Heart right ventricle (tissue), 16 donors: ENCODE results near the gene ZNF674. TPM values are rescaled to one million over a fixed set of nuclear protein-coding genes. Genes with fewer than 3 reads are reported as not detected.
A peak's percentile ranks its signal among the peaks of the same experiment; 100 is the strongest.
"Not testable (repeated sequence)": the region's sequence is repeated elsewhere in the genome, so short reads cannot be mapped to it uniquely, and the experiment has no call there.

ENCODE experiments used
- ATAC-seq, 8 donors: fragments of 200-7000 bp; cut with Tn5 transposase; one replicate each; pipeline ENCODE4 v1.9.1; 2020; ENCODE audit warnings: mild to moderate bottlenecking in 8 of 8, moderate library complexity in 8 of 8, moderate number of reproducible peaks in 1 of 8
- DNase-seq, 2 donors: peaks; one replicate each; pipeline ENCODE4 v3.0.0-alpha.2; 2020
- H3K27ac ChIP-seq, 10 donors: fragments of 200-600 bp; sonication (generic) in 2 of 10; one replicate each; pipeline versions ENCODE4 v1.5.0 to v1.8.0; 2020 to 2022; ENCODE audit warnings: mild to moderate bottlenecking in 3 of 10
- H3K27me3 ChIP-seq, 7 donors: fragments of 200-600 bp; one replicate each; pipeline ENCODE4 v1.8.0; 2021 to 2022; ENCODE audit warnings: mild to moderate bottlenecking in 2 of 7
- H3K36me3 ChIP-seq, 9 donors: fragments of 200-600 bp; sonication (generic) in 1 of 9; one replicate each; pipeline versions ENCODE4 v1.5.0 to v1.8.0; 2020 to 2022; ENCODE audit warnings: mild to moderate bottlenecking in 2 of 9
- H3K4me1 ChIP-seq, 9 donors: fragments of 200-600 bp; sonication (generic) in 1 of 9; one replicate each; pipeline versions ENCODE4 v1.5.0 to v1.8.0; 2020 to 2022; ENCODE audit warnings: mild to moderate bottlenecking in 4 of 9
- H3K4me3 ChIP-seq, 10 donors: fragments of 200-600 bp; sonication (generic) in 2 of 10; one replicate each; pipeline versions ENCODE4 v1.5.0 to v1.8.0; 2020 to 2022; ENCODE audit warnings: mild to moderate bottlenecking in 7 of 10, moderate library complexity in 2 of 10
- H3K9me3 ChIP-seq, 11 donors: fragments of 200-600 bp in 10 of 11; sonication (generic) in 2 of 11; one replicate each; pipeline versions ENCODE4 v1.5.0 to v1.8.0; 2013 to 2022; ENCODE audit warnings: mild to moderate bottlenecking in 2 of 11, control low read depth in 1 of 11, moderate library complexity in 1 of 11
- CTCF ChIP-seq, 9 donors: fragments of 200-600 bp; sonication (generic) in 2 of 9; IDR thresholded peaks; one replicate each; pipeline versions ENCODE4 v1.5.0 to v1.8.0; 2021 to 2022; ENCODE audit warnings: antibody characterized with exemption in 9 of 9, mild to moderate bottlenecking in 5 of 9, moderate library complexity in 1 of 9
- WGBS, 2 donors: extraction: QIAGEN DNeasy Blood & Tissue Kit; methylation state at CpG; one replicate each; pipeline ENCODE4 v1.1.7; 2013; ENCODE audit warnings: inconsistent platforms in 1 of 2; 5-methylcytosine and 5-hydroxymethylcytosine counted together
- intact Hi-C, 10 donors: fragments of 100-400 bp; cut with DNase I; formaldehyde crosslinking; loops; one replicate each; pipeline versions ENCODE4 v1.11.1 to v1.14.2; 2022
- polyA plus RNA-seq, 2 donors: library from polyadenylated mRNA; stranded (reverse); fragments of 200-250 nt; gene quantifications; one replicate each; pipeline ENCODE4 v1.2.3, GENCODE V29; 2013
- total RNA-seq, 10 donors: library from RNA; stranded (reverse); fragmentation: NEBNext Ultra II Directional in 3 of 10; extraction: Animal tissue kit (Norgen Biotek cat#: 25700) in 3 of 10; gene quantifications; one replicate each; pipeline versions ENCODE4 v1.2.1 to v1.2.4, GENCODE V29; 2021 to 2023
- donor health status: Arrhythmogenic right ventricular cardiomyopathy.
- donor health status: ischemic (EF 13 %, LVEDD 7.1; RV severe dilation, severe dysfunction).
- donor health status: healthy with polysubstance abuse.
- donor health status: DM: no; HTN: yes; CAD: no.
- donor health status: DM: no; HTN: no; CAD: no.
- donor health status: ischemic (EF 25% LVEDD 6.9; RV normal size, moderate dysfunction).
- donor health status: ischemic (EF 25% LVEDD 5.7; RV mildly dilated, moderate dysfunction).
- donor health status: healthy.
- donor health status: DM: yes; HTN: yes; CAD: no.
- donor health status: Ischemic cardiomyopathy.
- donor health status: ischemic (EF 35%, LVEDD 5.7; RV mildly dilated, moderate dysfunction).
- donor health status: nonischemic (EF 11% LVEDD 7.7; RV severe dilation, severe dysfunction).
- donor health status: DM: yes; HTN: yes; CAD: no.
- donor health status: PGD.
- donor health status: ischemic (EF 29% LVEDD 5.4; RV normal size, mild dysfunction).
- donor health status: nonischemic (EF 23%, LVEDD 6.1; RV moderate dilation, normal function).

Gene ZNF674
- total and polyA plus RNA-seq, 12 donors, result 0.91 to 4.3 (median 2.5) TPM

DNA sequence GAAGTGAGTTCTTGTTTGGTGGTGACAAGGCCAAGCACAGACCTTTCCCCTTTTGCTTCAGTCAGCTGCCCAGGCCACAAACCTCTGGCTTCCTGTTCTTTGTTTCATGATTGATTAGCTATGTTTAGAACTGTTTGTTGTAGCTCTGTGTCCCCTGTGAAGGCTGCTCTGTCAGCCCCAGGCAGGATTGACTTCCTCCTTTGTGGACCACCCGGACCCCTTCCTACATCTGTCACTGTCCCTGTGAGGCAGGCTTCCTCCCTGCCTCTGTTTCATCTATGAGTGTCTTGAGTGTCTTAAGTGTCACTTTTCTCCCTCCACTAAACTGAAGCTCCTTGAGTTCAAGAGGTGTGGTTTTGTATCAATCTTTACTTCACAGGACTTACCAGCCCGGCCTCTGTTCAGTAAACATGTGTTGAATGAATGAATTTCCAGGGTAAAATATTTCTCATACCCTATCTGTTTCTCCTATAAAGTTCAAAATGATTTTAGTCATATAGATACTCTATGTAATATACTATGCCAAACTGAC lies 83.5 kb downstream of the ZNF674 start:
- Histone ChIP-seq H3K27ac (no peak overlapping the region), H3K36me3 (peaks cover 0 to 42% (median 6%) of the 10 kb centered on the region in 9 donors), H3K4me3 (no peak overlapping the region), H3K27me3 (peaks cover 0 to 5% (median 0%) of the 10 kb centered on the region in 7 donors), H3K9me3 (no peaks in the 10 kb centered on the region), H3K4me1 (no peaks in the 10 kb centered on the region)
- intact Hi-C loops, result no loop called here
- ATAC-seq (peak in 1 of 8 donors; percentile 17), DNase-seq (no peak)
- WGBS, 2 donors, result 62 to 63% methylated on average over 2 of the region's 2 CpGs
- no peak for TF ChIP-seq CTCF (IDR thresholded peaks at IDR 0.05)

DNA sequence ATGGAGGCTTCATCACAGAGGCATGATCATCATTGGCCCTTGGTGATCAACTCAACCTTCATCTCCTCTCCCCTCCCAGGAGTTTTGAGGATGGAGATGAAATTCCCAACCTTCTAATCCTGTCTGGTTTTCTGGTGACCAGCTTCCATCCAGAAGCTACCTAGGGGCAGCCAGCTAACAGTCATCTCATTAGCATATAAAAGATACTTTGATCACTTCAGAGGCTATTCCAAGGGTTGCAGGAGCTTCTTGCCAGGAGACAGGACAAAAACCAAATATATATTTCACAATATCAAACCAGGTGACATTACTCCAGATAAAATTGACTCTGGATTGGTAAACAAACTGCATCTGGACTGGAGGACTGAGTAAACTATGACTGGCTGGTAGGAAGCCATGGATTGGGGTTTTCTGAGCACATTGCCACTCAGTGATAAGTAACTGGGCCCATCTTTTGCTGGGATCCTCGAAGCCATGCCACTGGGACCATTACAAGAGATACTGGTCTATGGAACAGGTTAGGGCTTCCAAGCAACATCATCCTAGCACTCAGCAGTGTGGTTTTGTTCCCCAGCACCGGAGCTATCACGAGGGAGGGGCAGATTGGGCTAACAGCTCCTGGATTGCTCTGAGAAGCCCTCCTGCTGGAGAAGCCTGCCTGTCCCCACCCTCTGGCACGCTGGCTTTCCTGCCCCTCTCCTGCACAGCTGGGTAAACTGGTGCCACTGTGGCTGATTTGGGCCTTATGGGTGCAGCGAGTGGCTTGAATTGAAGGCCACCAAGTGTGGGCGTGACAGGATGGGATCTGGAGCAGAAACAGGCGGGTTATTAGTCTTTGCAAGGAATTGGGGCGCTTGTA lies 84.2 kb downstream of the ZNF674 start:
- H3K9me3 ChIP-seq, H3K4me3 ChIP-seq, DNase-seq, H3K27ac ChIP-seq, intact Hi-C loops, H3K4me1 ChIP-seq, H3K27me3 ChIP-seq: not testable (repeated sequence)
- 67 to 70% methylated on average over 7 to 8 of the region's 8 CpGs for WGBS, 2 donors
- peaks cover 0 to 36% (median 6%) of the 10 kb centered on the region in 9 donors for H3K36me3 ChIP-seq
- ATAC-seq, result peak in 1 of 8 donors; percentile 10

DNA sequence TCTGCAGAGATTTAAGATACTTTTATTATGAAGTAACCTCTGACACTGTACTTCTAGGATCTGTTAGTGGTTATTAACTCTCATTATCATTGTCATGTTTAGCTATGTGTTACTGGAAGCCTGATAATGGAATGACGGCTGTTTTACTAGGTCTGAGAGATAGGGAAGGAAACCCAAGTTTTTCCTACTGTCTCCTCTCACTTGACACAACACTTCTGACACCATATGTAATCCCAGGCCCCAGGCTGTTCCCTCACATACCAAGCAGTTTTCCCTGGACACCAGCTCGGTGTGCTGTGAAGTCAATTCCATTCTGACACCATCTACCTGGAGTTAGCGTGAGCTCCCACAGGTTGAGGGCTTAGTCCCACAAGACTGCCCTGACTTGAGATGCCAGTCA lies 85.6 kb downstream of the ZNF674 start:
- DNase-seq (no peak), ATAC-seq (peak in 2 of 8 donors; percentile 31 to 34)
- intact Hi-C loops, result no loop called here
- Histone ChIP-seq H3K27me3 (peaks cover 0 to 9% (median 0%) of the 10 kb centered on the region in 7 donors), H3K4me1 (peaks cover 0 to 7% (median 0%) of the 10 kb centered on the region in 9 donors), H3K27ac (no peak overlapping the region), H3K36me3 (peaks cover 0 to 39% (median 6%) of the 10 kb centered on the region in 9 donors), H3K4me3 (no peak overlapping the region), H3K9me3 (no peaks in the 10 kb centered on the region)
- TF ChIP-seq CTCF (IDR thresholded peaks at IDR 0.05), result no peak
- 37 to 68% methylated on average over 3 of the region's 3 CpGs for WGBS, 2 donors

DNA sequence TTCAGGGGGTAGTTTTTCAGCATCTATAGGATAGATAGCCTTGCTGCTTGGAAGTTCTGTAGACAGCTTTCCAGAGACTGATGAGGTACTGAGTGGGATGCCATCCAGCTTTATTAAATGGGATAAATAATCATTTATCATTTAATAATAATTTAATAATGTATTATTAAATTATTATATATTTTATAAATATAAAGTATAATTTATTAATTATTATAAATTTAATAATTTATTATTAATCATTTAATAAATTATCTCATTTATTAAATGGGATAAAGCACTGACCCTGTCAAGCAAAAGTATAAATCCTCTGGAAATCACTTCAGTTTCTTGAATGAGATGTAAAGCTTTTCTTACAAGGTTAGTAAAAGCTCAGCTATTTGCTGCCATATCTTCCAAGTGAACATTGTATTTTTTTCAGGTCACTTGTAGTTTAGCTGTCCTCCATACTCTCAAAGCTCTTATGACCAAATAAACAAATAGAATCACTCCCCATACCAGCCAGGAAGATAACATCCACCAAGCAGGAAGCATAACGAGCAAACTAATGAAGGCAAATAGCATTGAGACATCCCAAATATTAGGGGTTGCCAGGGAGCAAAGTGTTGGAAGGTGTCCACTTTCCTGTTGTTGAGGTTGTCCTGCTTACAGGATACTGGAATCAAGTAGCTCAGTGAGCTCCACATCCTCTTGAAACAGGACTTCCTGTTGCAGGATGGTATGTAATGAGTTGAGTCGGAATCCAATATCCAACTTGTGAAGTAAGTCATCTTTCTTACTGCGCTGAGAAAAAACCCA lies 88.9 kb downstream of the ZNF674 start:
- intact Hi-C loops, result no loop called here
- H3K36me3 ChIP-seq, result peaks cover 0 to 39% (median 0%) of the 10 kb centered on the region in 9 donors
- ATAC-seq, result peak; percentile 38 to 87 (median 65)
- H3K27ac ChIP-seq, result peak overlapping the region in 5 of 10 donors; percentile 15 to 48 (median 35)
- no peak for TF ChIP-seq CTCF (IDR thresholded peaks at IDR 0.05)
- peaks cover 0 to 21% (median 0%) of the 10 kb centered on the region in 7 donors for H3K27me3 ChIP-seq
- no peaks in the 10 kb centered on the region for H3K9me3 ChIP-seq
- peak in 1 of 2 donors; percentile 29 for DNase-seq
- H3K4me1 ChIP-seq, result peaks cover 0 to 7% (median 0%) of the 10 kb centered on the region in 9 donors
- 33 to 35% methylated on average over 3 of the region's 3 CpGs for WGBS, 2 donors
- H3K4me3 ChIP-seq, result no peak overlapping the region

Other genes starting within 250 kb of the ZNF674 start
- gene CHST7, start 28.3 kb upstream of the ZNF674 start, total RNA-seq, result 10 to 100 TPM in 3 of 10 donors, 1 to 10 TPM in 7; 3.5 to 23.0 (median 8.6) TPM
- gene CHST7, start 28.3 kb upstream of the ZNF674 start, polyA plus RNA-seq, result 10 to 100 TPM in 1 of 2 donors, 1 to 10 TPM in 1; 3.7 to 27.7 TPM
- gene SLC9A7, start 213.7 kb upstream of the ZNF674 start, total RNA-seq, result 1 to 10 TPM in 9 of 10 donors, under 1 TPM in 1; 0.71 to 7.5 (median 2.2) TPM
- under 1 TPM; 0.43 to 0.59 TPM for gene SLC9A7, start 213.7 kb upstream of the ZNF674 start, polyA plus RNA-seq